HG02885 (cell line): ENCODE data around the gene COIL.
A peak's percentile ranks its signal among the peaks of the same experiment; 100 is the strongest.
"Not testable (repeated sequence)": the region's sequence is repeated elsewhere in the genome, so short reads cannot be mapped to it uniquely, and the experiment has no call there.

ENCODE experiments used
- ATAC-seq: cut with Tn5 transposase; IDR thresholded peaks from one replicate; pipeline ENCODE4 v1.9.1; 2021; ENCODE audit warnings: mild to moderate bottlenecking; ENCODE audit not compliant: unreplicated experiment, poor library complexity

The COIL gene

DNA sequence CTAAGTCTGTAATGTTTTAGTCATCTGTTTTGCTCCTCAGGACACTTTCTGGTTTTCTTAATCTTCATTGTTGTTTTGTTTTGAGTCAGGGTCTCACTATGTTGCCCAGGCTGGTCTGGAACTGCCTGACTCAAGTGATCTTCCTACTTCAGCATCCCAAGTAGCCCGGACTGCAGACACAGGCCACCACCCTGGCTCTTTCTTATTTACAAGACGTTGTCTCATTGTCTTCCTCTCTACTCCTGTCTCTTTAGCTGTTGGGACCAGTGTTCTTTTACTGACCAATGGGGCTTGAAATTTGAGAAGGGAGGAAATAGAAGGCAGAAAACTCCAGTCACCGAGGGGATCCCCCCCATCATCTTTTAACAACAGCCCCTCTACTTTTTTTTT lies 18.2 kb upstream of the COIL start:
- peak; percentile 26 for ATAC-seq

GRCh38 chr17:56978441-56979090 lies 17.7 kb upstream of the COIL start:
- peak; percentile 43 for ATAC-seq

GRCh38 chr17:56977673-56978395 lies 17.0 kb upstream of the COIL start, which contains the start of gene SCPEP1:
SCPEP1 (plus strand) TSS chr17:56978131; CDS start chr17:56978160, 29 bp downstream.
- peak; percentile 74 for ATAC-seq

DNA sequence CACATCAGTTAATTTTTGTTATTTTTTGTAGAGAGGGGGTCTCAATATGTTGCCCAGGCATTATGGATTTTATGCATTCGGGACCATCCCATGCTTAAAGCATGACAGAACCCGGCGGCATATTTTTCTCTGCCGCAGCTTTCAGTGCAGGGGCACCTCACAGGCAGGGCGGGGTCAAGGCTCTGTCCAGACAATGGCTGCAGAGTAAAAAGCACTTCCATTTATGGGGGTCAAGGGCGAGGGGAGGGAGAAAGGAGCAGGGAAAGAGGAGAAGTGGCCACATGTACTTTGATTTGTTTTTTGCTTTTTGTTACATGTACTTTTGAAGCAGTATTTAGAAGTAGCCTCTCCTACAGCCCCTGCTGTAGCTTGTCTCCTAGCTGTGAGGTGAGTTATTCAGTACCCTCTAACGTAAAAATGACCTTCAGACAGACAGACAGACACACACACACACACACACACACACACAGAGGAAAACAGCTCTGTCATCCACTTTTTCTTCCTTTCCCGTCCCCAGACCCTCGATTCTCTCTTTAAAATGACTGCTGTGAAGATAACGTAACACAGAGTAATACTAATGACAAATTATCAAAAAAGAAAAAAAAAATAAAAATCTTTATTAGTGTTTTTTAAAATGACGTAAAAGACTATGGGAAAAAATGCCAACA lies 16.2 kb upstream of the COIL start:
- ATAC-seq = no peak

DNA sequence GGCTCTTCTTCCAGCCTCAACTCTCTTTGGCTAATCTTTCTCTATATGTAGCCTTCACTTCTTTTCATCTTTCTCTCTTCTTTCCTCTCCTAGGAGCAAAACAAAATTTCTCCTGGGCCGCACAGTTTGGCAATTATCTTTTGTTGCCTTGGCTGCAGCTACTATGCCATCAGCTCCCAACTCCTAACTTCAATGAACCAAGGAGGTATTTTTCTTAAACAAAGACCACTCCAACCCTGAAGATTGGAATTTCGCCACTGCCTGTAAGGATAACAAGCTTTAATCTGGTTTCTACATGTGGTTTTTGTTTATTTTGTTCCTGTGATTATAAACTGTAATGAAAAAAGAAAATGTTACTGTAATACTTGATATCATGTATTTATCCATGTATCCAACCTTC lies 14.8 kb upstream of the COIL start:
- no peak for ATAC-seq

- no peak for ATAC-seq
Observed at GRCh38 chr17:56974055-56974454, 13.2 kb upstream of the COIL start.

- no peak for ATAC-seq
Observed at GRCh38 chr17:56973520-56973919, 12.7 kb upstream of the COIL start.

- ATAC-seq = no peak
Observed at GRCh38 chr17:56972111-56972730, 11.4 kb upstream of the COIL start.

- ATAC-seq = no peak
Observed at GRCh38 chr17:56970974-56971373, 10.1 kb upstream of the COIL start.

GRCh38 chr17:56966338-56966737 lies 5.5 kb upstream of the COIL start:
- ATAC-seq = no peak

GRCh38 chr17:56965681-56966080 lies 4.8 kb upstream of the COIL start:
- ATAC-seq = not testable (repeated sequence)

DNA sequence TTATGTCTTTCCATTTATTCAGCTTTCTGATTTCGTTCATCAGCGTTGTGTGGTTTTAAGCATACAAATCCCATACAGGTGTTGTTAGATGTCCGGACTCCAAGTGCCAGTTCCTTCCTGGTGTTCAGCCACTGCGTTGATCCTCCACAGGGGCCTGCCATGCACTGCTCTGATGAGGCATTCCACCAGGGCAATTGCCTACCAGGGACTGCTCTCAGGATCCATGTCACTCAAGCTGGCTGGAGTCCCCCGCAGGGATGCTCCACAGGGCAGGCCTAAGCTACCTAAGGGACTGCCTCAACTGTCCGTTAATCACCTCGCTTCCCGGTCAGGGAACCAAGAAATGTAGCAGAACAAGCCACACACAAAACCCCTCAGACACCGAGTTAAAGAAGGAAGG lies 4.4 kb upstream of the COIL start:
- ATAC-seq = not testable (repeated sequence)

GRCh38 chr17:56956992-56957391 lies 3.9 kb downstream of the COIL start:
- no peak for ATAC-seq

GRCh38 chr17:56949595-56949994 lies 11.3 kb downstream of the COIL start:
- ATAC-seq = no peak

- ATAC-seq = no peak
Observed at GRCh38 chr17:56948491-56948890, 12.4 kb downstream of the COIL start.

DNA sequence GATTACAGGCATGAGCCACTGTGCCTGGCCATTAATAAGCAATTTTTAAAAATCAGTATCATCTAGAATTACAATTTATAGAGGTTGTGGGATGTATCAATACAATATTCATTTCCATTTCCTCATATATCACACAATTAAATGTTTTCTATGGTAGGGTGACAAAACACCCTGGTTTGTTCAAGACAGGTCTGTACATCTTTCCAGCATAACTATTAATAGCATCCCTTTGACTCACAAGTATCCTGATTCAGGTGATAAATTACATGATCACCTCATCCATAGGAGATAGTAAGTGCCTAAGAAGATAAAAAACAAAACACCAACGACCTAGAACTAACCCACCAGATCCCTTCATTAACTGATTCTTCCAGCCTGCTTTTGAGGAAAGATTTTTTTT lies 13.1 kb downstream of the COIL start:
- no peak for ATAC-seq

GRCh38 chr17:56945938-56946505 lies 14.8 kb downstream of the COIL start:
- no peak for ATAC-seq

DNA sequence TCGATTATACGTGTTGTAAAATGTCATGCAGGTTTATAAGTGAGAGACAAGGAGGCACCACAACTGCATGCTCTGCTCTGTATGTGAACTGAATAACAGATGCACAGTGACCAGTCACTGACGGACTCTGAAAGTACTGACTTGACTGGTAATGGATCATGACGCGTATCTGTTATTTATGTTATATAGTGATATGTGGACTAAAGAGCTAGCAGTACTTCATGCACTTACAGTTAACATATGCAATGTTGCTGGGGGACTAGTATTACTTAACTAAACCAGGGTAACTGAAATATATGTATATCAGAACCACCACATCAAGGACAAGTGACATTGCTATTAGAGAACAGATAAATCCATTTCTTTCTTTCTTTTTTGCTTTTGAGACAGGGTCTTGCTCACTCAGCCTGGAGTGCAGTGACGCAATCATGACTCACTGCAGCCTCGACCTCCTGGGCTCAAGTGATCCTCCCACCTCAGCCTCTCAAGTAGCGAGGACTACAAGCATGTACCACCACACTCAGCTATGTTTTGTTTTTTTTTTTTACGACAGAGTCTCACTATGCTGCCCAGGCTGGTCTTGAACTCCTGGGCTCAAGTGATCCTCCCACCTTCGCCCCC lies 17.2 kb downstream of the COIL start:
- ATAC-seq = no peak

- ATAC-seq = no peak
Observed at GRCh38 chr17:56939869-56940484, 20.9 kb downstream of the COIL start.

DNA sequence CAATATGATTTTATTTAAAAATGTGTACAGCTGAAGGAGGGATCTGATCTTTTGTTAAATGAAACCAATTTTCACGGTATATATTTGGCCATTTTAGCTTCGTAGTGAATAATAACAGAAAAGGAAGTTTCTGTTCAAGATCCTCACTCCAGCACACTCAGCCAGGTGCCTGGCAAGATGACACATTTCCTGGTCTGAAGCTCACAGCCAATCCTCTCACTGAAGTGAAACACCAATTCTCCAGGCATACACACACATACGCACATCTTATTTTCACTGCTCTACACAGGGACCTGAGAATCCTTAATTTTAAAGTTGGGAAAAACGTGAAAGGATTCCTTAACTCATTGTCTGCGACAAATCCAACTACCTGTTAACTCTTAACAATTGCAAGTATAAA lies 22.6 kb downstream of the COIL start:
- ATAC-seq = not testable (repeated sequence)
